HepG2 (cell line): ENCODE results near the gene PNMA8B. TPM values are rescaled to one million over a fixed set of nuclear protein-coding genes. Genes with fewer than 3 reads are reported as not detected.

Experiments
- CTCF ChIP-seq: sonication (generic); formaldehyde crosslinking; IDR thresholded peaks from 2 replicates; pipeline ENCODE4 v1.5.0; 2020; ENCODE audit warnings: mild to moderate bottlenecking, missing genetic modification reagents, moderate library complexity
- DR1 ChIP-seq: sonication (generic); formaldehyde crosslinking; IDR thresholded peaks from 2 replicates; pipeline ENCODE4 v1.8.0; 2021; ENCODE audit warnings: mild to moderate bottlenecking, missing genetic modification reagents, inconsistent platforms
- FUBP1 ChIP-seq: sonication (generic); formaldehyde crosslinking; IDR thresholded peaks from 2 replicates; pipeline ENCODE4 v1.5.1; 2020; ENCODE audit warnings: missing genetic modification reagents, mild to moderate bottlenecking, borderline replicate concordance
- KDM4B ChIP-seq: sonication (generic); formaldehyde crosslinking; IDR thresholded peaks from 2 replicates; pipeline ENCODE4 v1.4.0; 2020; ENCODE audit warnings: missing genetic modification reagents
- NFATC3 ChIP-seq: sonication (generic); formaldehyde crosslinking; IDR thresholded peaks from 2 replicates; pipeline ENCODE4 v1.5.1; 2020; ENCODE audit warnings: mild to moderate bottlenecking, missing genetic modification reagents
- RCOR2 ChIP-seq: IDR thresholded peaks from 2 replicates; pipeline ENCODE4 v1.6.1; 2016; ENCODE audit warnings: missing biosample characterization, missing genetic modification reagents
- RFX1 ChIP-seq: fragments of 450-650 bp; IDR thresholded peaks from 2 replicates; pipeline ENCODE4 v1.6.1; 2017
- THAP11 ChIP-seq: IDR thresholded peaks from 2 replicates; pipeline ENCODE4 v1.6.1; 2016; ENCODE audit warnings: missing biosample characterization, missing genetic modification reagents
- TIGD3 ChIP-seq: sonication (generic); formaldehyde crosslinking; IDR thresholded peaks from 2 replicates; pipeline ENCODE4 v1.5.1; 2020; ENCODE audit warnings: mild to moderate bottlenecking, missing genetic modification reagents, borderline replicate concordance
- ZBTB3 ChIP-seq: sonication (generic); formaldehyde crosslinking; IDR thresholded peaks from 2 replicates; pipeline ENCODE4 v1.4.0; 2020; ENCODE audit warnings: low read depth, mild to moderate bottlenecking, moderate library complexity, missing genetic modification reagents, borderline replicate concordance
- ZBTB39 ChIP-seq: sonication (generic); formaldehyde crosslinking; IDR thresholded peaks from 2 replicates; pipeline ENCODE4 v1.5.0; 2020; ENCODE audit warnings: missing genetic modification reagents
- ZBTB42 ChIP-seq: sonication (generic); formaldehyde crosslinking; IDR thresholded peaks from 2 replicates; pipeline ENCODE4 v1.5.0; 2020; ENCODE audit warnings: mild to moderate bottlenecking, missing genetic modification reagents
- ZNF274 ChIP-seq: sonication (generic); formaldehyde crosslinking; IDR thresholded peaks from 2 replicates; pipeline ENCODE4 v1.5.1; 2020; ENCODE audit warnings: mild to moderate bottlenecking, missing genetic modification reagents
- ZNF367 ChIP-seq: sonication (generic); formaldehyde crosslinking; IDR thresholded peaks from 2 replicates; pipeline ENCODE4 v1.4.0; 2020; ENCODE audit warnings: missing genetic modification reagents, borderline replicate concordance
- ZNF589 ChIP-seq: sonication (generic); formaldehyde crosslinking; conservative IDR thresholded peaks from 2 replicates; pipeline ENCODE4 v1.8.0; 2022; ENCODE audit warnings: mild to moderate bottlenecking, moderate library complexity, missing genetic modification reagents
- ZNF670 ChIP-seq: sonication (generic); formaldehyde crosslinking; IDR thresholded peaks from 2 replicates; pipeline ENCODE4 v1.8.0; 2022; ENCODE audit warnings: mild to moderate bottlenecking, missing genetic modification reagents, borderline replicate concordance
- ZNF687 ChIP-seq: sonication (generic); formaldehyde crosslinking; IDR thresholded peaks from 2 replicates; pipeline ENCODE4 v1.5.1; 2020; ENCODE audit warnings: mild to moderate bottlenecking, missing genetic modification reagents, moderate library complexity
- ZNF780A ChIP-seq: sonication (generic); formaldehyde crosslinking; IDR thresholded peaks from 2 replicates; pipeline ENCODE4 v1.8.0; 2022; ENCODE audit warnings: mild to moderate bottlenecking, missing genetic modification reagents, moderate library complexity
- polyA plus RNA-seq, 8 experiments: library from polyadenylated mRNA; depleted of rRNA in 3 of 8; stranded (reverse) in 7 of 8; unstranded in 1 of 8; fragments of >200 nt; fragmentation: Illumina TruSeq in 4 of 8; extraction: Trizol in 4 of 8; gene quantifications; 2 replicates each; pipeline versions ENCODE4 v1.2.1 to v1.2.3, GENCODE V29; 2011 to 2016; ENCODE audit warnings: low read depth in 4 of 8, missing spikeins in 1 of 8, mixed read lengths in 1 of 8; ENCODE audit not compliant: insufficient read depth in 1 of 8
- total RNA-seq, 5 experiments: library from RNA; depleted of rRNA; stranded (reverse); fragments of >200 nt; fragmentation: Illumina TruSeq; extraction: Trizol; gene quantifications; 2 replicates each; pipeline ENCODE4 v1.2.3, GENCODE V29; 2016; ENCODE audit warnings: low read depth in 1 of 5

PNMA8B gene
- total and polyA plus RNA-seq, 2 of the 13 experiments (the other 11 are each of a cell fraction or from before 2014, with no cell fraction given): not detected

GRCh38 chr19:46542428-46543230 is 47.0 kb upstream of the PNMA8B start (continued):
- TF ChIP-seq ZNF687 (CRISPR knock-in tag): no peak
- no peak for TF ChIP-seq ZBTB39 (CRISPR knock-in tag)
- no peak for TF ChIP-seq RCOR2 (CRISPR knock-in tag)
- peak; percentile 83 for TF ChIP-seq CTCF (CRISPR knock-in tag)
- no peak for TF ChIP-seq ZNF274 (CRISPR knock-in tag)
- TF ChIP-seq NFATC3: no peak
- no peak for TF ChIP-seq ZNF780A (CRISPR knock-in tag)
- TF ChIP-seq ZBTB3 (CRISPR knock-in tag): no peak
- no peak for TF ChIP-seq KDM4B (CRISPR knock-in tag)
- no peak for TF ChIP-seq TIGD3
- TF ChIP-seq ZNF589 (CRISPR knock-in tag): no peak
- TF ChIP-seq THAP11 (CRISPR knock-in tag): peak; percentile 59
- no peak for TF ChIP-seq DR1 (CRISPR knock-in tag)
- TF ChIP-seq ZNF367 (CRISPR knock-in tag): no peak
- no peak for TF ChIP-seq ZNF670 (CRISPR knock-in tag)
- TF ChIP-seq FUBP1 (CRISPR knock-in tag): no peak
- TF ChIP-seq RFX1: peak; percentile 16; the same call in 1 of the 2 replicates
- TF ChIP-seq ZBTB42 (CRISPR knock-in tag): no peak
